GM21526 (cell line): ENCODE measurements around the gene IGF2BP2.
"Not testable (repeated sequence)": the region's sequence is repeated elsewhere in the genome, so short reads cannot be mapped to it uniquely, and the experiment has no call there.

Source experiments
- ATAC-seq: cut with Tn5 transposase; IDR thresholded peaks from one replicate; pipeline ENCODE4 v1.9.1; 2021; ENCODE audit warnings: moderate library complexity; ENCODE audit not compliant: unreplicated experiment, low FRiP score

IGF2BP2 gene

DNA sequence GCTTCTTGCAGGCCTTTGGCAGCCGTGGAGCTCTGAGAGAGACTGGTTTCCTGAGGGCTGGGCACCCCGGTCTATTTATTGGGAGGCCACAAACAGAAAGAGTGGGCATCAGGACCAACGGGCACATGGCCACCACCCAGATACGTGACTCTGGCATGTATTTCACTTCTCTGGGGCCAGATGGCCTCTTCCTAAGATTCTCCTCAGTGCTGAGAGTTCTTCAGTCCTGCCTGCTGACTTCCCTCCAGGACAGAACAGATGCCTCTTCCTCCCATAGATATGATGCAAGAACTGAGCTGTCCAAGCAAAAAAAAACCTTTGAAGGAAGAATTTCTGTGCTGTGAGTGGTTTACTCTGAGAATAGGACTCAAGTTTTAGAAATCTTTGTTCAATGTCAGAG is 107.7 kb downstream of the IGF2BP2 start:
- ATAC-seq = no peak

DNA sequence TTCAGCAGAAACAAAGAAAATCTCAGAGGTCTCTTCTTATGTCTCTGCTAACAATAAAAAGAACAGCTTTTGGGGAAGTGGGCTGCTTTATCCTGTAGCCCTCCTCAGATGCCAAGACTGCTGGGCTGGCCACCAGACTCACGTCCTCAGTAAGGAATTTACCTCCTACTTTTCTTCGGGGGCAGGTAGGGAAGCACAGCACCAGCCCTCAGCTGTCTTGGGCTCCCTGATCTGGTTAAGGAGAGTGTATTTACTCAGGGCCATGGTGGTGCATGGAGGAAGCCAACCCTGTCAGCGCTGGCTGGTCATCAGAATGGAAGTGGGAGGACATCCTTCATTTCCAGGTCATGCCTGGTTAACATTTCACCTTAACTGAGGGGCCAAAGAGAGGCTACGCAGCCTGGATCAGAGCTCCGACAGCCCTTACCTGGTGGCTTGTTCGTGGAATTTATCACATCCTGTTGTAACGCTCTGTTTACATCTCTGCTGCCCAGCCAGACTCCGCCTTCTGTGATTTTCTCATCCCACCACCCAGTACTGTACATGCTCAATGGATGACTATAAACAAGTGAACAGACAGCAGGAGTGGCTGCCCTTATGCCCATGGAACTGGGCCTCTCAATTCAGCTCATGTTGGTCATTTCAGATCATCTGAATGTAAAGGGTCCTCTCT is 108.3 kb downstream of the IGF2BP2 start:
- ATAC-seq = no peak

DNA sequence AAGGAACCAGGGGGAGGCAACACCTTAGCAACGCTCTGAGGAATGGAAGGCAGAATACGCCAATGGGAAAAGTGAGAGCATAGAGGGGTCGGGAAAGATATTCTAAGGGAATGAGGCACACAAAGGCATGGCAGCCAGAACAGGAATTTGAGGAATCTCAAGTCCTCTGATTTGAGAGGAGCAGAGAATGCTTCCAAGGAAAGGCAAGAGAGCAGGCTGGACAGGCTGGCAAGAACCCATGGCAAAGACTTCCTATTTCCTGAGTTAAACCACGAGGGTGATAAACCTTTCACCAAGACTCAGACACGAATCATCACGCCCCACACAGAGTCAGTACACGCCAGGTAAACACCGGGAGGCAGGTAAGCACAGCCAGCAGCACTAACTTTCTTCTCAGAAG is 109.8 kb downstream of the IGF2BP2 start:
- ATAC-seq = no peak

DNA sequence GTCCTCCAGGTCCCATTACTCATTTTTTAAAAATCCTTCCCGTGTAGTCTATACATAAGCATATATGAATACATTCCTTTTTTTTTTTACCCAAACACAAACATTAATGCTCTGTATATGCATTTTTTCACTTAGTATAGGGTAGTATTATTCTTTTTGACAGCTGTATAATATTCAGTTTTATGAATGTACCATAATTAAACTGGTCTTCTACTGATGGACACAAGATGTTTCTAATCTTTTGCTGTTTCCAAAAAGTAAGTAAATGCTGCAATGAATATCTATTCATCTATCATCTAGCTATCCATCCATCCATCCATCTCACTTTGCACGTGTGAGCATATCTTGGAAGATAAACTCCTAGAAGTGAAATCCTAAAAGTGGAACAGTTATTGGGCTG is 110.8 kb downstream of the IGF2BP2 start:
- no peak for ATAC-seq

DNA sequence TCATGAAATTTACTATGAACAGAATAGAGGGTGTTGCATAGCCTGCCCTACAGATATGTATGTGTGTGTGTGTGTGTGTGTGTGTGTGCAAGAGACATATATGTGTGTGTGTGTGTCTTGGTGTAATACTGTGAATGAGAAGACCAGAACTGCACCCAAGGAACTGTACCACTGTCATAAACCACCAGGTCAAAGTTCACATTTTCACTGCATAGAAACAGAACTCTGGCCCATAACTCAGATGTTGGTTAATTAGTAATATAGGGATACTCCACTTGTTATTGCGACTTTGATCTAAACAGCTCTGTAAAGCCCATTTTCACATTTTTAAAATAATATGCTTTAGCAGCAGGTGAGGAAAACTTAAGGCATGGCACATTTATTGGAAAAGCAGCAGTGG is 111.8 kb downstream of the IGF2BP2 start:
- no peak for ATAC-seq

DNA sequence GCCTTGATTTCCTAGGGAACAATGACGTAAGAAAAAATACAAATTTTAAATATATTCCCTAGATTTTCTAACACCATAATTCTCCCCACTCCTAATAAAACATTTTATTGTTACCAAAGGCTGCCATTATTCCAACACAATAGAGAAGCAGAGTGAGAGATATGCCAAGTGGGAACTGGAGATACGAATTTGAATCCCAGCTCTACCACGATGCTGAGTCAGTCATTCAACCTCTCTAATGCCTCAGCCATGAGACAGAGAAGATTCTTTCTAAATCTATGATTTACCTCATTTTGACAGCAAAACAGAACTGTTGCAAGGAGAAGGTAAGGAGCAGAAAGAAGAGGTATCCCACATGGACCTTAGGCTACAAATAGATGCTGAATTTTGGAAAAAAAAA is 112.5 kb downstream of the IGF2BP2 start:
- no peak for ATAC-seq

DNA sequence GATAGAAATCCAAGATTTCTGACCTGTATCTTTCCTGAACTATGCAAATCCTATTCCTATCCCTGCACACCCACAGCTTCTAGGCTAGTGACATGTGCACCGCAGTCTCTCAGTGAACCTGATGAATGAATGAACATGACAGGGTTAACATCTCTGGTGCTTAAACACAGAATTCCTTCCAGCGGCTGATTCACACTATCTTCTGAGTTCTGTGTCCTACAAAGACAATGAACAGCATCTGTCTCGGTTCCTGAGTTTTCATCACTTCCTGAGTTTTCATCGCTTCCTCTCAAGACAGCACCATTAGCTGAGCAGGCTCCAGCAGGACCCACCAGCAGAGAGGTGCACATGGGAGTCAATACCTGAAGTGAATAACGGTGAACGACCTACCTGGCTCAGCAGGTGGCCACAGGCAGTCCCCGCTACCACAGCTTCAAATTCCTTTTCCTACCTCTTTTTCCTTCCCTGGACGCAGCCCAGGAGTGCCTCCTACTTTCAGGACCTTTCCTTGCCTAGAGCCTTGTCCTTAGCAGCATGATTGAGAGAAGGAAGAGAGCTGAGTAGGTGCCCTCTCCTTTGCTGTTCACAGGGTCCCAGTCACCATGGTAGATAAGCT is 113.5 kb downstream of the IGF2BP2 start:
- ATAC-seq = no peak

DNA sequence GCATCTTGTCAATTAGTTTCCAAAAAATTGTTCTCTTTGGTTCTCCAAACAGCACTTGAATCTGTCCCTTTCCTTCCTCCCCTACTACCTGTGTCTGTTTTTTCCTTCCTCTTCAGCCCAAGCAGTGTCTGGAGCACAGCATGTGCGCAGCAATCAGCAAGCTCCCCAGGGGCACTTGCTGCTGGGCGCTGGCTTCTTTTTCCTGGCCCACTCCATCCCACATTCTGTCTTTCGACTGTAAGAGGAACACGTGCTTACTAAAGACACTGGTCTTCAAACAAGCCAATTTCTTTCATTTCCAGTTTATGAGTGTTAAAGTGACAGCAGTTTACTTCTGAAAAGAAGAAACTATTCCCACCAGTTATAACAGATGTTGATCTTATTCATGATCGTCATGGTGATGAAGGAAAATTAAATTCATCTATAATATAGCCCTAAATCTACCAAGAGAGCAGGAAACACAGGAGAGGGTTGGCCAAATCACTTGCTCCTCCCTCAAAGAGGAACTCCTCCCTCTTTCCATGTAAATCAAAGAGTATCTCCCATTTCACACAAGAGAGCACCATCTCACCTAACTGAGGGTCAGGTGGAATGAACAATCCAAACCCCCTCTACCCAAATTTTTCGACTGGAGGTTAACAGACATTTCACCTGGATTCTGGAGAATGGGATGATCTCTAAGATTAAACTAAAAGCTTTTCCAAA is 115.4 kb downstream of the IGF2BP2 start:
- no peak for ATAC-seq

DNA sequence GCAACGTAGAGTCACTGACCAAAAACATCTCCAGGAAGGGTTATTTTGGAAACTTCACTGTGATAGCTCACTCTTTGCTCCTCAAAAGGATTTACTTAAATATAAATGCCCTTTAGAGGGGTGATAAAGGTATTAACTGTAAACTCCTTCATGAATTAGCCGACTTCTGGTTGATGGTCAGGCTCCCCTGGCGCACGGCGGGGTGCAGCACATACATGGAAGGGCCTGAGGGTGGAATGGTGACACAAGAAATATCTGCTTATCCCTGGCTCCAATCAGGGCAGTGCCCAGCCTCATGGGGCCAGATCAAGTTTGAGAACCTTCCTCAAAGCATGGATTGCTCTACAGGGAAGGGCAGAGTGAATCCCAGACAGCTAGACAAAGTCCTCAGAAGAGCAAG is 116.5 kb downstream of the IGF2BP2 start:
- no peak for ATAC-seq

DNA sequence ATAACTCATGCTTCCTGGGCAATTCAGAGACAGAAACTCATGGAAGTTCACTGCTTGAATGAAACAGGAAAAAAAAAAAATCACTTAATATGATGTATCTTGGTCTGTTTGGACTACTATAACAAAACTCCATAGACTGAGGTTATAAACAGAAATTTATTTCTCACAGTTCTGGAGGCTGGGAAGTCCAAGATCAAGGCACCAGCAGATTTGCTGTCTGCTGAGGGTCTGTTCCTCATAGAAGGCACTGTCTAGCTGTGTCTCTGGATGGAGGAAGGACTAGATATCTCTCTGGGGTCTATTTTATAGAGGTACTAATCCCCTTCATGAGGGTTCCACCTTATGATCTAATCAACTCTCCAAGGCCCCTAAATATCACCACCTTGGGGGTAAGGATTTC is 119.3 kb downstream of the IGF2BP2 start:
- ATAC-seq = no peak

DNA sequence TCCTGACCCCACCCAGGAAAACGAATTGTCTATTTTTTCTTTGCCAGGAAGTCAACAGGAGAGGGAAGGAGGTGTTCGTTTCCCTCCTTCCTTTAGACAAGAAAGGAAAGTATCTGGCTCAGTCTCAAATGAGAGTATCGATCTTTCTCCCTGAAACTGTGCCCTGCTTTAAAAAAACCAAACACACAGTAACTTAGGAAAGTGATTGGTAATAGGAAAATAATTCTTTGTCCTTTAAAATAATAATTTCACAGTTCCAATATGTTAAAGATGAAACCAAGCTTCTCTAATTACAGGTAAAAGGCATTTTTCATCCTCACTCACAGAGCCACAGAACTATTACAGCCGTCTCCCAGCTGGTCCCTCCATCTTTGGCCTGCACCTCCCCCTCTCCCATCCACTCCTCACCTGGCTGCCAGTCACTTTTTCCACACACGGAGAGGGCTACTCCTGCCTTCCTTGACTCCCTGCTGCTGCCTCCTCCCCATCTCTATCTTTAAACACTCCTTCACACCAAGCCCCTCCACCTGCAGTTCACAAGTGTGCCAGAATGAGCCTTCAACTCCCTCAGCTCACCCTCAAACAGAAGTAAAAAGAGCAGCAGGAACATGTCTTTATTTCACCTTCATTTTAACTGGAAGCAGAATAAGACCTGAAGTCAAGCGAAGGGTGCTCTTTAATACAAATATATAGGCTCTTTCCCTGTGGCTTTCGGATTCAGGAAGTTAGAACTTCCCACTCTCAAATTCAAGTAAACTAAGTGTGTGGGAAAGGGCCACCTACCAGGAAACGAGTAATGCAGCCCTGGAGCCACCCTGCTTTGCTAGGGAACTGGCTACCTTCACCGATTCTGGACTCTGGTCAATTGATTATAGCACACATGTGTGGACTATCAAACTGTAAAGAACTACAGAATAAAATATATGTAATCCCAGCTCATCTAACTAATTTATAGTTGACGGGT is 122.3 kb downstream of the IGF2BP2 start:
- ATAC-seq = no peak

DNA sequence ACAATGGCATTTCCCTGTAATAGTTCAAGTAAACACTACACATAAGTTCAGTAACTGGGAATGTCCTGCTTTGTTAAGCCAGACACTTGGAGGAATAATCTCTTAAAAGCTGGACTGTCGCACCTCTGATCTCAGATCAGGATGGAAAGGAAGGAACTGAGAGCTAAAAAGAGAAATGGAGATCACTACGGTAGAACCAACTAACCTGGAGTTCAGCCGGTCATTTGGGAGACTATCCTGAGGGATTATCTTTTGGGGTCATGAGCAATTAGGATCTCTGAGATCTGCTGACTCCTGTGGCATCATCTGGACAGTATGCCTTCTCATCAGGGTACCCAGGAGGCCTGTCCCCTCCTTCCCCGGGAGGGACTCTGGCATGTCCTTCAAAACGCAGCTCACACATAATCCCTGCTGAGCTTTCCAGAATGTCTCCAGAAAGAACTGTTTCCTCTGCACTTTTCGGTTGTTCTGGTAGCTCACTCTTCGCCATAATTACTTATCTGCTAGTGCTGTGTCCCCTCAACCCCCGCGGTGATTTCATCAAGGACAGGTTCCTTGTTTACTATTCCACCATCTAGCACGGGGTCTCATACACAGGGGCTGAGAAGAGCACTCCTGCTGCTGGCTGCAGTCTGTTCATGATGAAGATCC is 123.1 kb downstream of the IGF2BP2 start:
- ATAC-seq = no peak

DNA sequence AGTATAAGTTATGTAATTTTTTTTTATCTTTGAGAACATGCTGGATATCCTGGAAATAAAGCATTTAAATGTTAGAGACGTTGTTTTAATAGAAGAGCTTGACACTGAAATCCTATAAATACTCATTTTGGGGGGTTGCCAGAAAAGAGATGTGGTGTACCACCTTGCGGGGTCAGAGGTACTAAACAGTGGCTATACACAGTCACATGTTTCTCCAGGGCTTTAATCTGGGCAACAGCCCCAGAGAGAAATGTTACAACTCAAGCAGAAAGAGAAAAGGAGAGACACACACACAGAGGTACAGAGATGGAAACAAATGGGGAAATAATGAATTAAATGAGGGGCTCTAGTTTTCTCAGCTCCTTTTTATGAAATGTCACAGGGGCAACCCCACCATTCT is 124.9 kb downstream of the IGF2BP2 start:
- no peak for ATAC-seq

DNA sequence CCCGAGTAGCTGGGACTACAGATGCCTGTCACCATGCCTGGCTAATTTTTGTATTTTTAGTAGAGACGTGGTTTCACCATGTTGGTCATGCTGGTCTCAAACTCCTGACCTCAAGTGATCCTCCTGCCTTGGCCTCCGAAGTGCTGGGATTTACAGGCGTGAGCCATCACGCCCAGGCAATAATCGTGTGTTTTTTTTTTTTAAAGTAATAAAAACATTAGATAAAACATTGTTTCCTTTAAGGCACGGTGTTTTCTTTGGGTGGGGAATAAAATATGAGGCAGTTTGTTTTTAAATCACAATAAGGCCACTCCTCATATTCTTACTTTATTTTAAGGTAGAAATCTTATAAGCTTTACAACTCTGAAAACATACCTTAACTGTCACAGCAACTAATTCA is 127.6 kb downstream of the IGF2BP2 start:
- ATAC-seq = not testable (repeated sequence)

DNA sequence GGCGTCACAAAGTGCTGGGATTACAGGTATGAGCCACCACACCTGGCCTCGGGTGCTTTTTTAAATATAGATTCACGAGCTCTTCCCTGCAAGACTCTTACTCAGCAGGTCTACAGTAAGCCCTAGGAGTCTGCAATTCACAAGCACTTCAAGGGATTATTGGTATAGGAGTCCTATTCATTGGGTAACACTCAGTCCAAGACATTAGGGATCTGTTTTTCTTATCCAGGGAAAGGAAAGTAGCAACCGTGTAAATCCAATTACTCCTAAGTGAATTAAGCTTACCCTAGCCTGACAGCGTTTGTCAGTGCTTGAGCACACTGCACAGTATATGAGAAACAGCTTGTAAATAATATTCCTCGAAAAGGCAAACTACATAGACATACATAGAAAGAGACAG is 128.8 kb downstream of the IGF2BP2 start:
- ATAC-seq = no peak

DNA sequence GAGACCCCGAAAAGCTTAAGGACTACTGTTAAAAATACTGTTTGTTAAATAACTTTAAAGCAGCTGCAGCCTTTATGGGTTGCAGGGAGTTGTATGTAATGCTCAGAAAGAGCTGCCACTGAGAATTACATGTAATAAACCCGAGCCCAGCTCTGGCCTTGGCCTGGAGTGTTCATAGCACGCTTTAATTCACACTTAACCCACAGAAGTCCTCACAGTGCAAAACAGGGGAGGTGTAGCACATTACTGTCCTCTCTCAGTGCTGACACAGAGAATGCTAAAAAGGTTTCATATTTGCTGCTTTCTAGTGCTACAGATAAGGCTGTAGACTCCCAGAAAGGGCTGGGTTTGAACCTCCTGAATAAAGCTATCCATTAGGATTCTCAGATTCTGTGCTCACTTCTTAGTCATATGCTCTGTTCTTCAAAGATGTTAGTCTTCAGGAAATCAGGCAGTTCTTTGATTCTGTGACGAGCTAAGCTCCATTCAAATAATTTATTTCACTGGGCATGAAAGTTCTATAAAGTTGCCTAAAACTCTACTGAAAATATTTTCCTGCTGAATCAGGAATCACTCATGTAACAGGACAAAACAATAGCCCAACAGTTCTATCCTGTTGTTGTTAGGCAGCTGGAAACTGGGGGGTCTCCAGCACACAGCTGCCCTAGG is 130.7 kb downstream of the IGF2BP2 start:
- no peak for ATAC-seq

DNA sequence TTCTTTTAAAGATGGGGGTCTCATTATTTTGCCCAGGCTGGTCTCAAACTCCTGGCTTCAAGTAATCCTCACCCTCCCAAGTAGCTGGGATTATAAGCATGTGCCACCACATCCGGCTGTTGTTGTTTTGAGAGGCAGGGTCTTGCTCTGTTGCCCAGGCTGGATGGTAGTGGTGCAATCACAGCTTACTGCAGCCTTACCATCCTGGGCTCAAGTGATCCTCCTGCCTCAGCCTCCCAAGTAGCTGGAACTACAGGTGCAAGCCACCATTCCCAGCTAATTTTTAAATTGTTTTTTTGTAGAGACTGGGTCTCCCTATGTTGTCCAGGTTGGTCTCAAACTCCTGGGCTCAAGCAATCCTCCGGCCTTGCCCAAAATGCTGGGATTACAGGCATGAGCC is 133.2 kb downstream of the IGF2BP2 start:
- no peak for ATAC-seq

DNA sequence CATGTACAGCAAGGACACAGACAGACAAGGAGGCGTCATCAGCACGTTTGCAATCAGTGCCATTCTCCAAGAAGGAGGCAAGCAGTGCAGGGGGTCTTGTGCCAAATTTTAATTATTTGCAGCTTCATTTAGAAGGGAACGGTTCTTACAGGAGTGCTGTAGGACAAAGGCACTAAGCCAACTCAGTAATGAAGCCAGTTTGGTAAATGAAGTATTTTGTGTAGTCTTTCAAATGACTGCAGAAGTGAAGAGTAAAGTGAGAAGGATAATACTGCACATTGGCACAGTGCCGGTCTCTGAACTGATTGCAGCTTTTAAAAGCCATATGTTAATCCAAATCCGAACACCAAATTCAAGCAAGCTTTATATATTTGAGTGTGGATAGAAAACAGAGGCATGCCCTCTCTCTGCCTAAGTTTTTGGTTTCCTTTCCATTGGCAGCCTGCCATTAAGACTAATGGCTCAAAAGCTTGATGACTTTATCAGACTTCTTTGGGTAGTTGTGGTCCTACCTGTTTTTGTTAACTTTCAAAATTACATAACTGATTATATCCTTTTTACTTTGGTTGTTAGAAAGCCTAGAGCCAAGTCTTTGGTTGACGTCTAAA is 137.5 kb downstream of the IGF2BP2 start:
- no peak for ATAC-seq

DNA sequence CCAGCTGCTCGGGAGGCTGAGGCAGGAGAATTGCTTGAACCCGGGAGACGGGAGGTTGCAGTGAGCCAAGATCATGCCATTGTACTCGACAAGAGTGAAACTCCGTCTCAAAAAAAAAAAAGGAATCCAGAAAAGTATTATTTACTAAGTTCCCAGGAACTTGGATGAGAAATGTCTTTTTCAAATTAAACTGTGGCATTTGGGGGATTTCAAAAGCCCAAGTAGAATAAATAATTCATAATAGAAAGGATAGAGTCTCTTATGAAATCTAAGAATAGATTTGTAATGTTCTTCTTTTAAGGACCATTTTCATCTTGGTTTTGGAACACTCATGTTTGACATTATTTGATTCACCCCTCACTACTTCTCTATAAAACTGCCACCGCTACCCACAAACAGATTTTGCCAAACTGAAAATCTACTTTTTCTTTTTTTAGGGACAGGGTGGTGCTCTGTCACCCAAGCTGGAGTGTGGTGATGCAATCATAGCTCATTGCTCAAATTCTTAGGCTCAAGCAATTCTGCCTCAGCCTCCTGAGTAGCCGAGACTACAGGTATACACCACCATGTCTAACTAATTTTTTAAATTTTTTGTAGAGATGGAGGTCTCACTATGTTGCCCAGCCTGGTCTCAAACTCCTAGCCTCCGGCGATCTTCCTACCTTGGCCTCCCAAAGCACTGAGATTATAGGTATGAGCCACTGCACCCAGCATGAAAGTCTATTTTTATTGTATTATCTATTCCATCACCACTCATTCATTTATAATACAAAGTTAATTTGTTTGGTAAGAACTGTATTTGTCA is 139.4 kb downstream of the IGF2BP2 start:
- ATAC-seq = no peak
